Left ventricle myocardium superior (tissue), 1 donor: Measurements from ENCODE around the gene ADCK2. TPM values are rescaled to one million over a fixed set of nuclear protein-coding genes. Genes with fewer than 3 reads are reported as not detected.
A peak's percentile ranks its signal among the peaks of the same experiment; 100 is the strongest.
"Not testable (repeated sequence)": the region's sequence is repeated elsewhere in the genome, so short reads cannot be mapped to it uniquely, and the experiment has no call there.

Experiments used
- ATAC-seq: fragments of 200-7000 bp; cut with Tn5 transposase; one replicate; pipeline ENCODE4 v1.9.1; 2020; ENCODE audit warnings: mild to moderate bottlenecking, moderate library complexity
- DNase-seq: peaks from one replicate; pipeline ENCODE4 v3.0.0-alpha.2; 2020
- intact Hi-C: fragments of 100-400 bp; cut with micrococcal nuclease; formaldehyde crosslinking; loops from one replicate; pipeline ENCODE4 v1.11.0; 2022
- total RNA-seq: library from RNA; stranded (reverse); fragmentation: NEBNext Ultra II Directional; extraction: Animal tissue kit (Norgen Biotek cat#: 25700); gene quantifications from one replicate; pipeline ENCODE4 v1.2.1, GENCODE V29; 2021
- donor health status: DM: no; HTN: yes; CAD: no; lungs with severe emphysema.

Gene ADCK2
- total RNA-seq, 1 donor from 2014 or later, result 10.0 TPM

DNA sequence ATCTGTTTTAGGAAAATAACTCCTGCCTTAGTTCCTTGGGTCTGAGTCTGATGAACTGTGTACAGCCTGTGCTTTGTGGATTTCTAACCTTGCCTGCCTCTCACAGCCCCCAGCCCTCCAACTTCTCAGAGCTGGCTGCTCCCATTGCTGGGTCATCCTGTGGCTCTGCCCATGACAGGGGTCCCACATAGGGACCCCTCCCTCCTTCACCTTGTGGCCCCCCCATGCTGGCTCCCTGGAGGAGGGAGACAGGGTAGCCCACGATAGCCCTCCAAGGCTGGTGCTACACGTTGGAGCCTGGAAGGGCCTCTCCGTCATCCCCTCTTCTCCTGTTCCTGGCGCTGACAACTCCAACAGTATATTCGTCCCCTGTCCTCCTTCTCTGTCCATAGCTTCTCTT lies 29.3 kb upstream of the ADCK2 start:
- ATAC-seq, result no peak
- intact Hi-C loops, result no loop called here
- no peak for DNase-seq

DNA sequence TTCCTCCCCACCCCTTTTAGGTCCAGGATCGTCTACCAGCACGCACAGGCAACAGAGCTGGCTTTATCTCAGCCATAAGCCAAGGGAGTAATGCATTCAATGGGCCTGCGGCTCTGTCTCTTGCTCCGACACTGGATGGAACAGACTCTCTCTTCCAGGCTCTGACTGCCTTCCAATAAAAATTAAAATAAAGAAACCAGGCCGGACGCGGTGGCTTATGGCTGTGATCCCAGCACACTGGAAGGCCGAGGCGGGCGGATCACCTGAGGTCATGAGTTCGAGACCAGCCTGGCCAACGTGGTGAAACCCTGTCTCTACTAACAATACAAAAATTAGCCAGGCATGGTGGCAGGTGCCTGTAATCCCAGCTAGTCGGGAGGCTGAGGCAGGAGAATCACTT lies 28.0 kb upstream of the ADCK2 start:
- ATAC-seq, DNase-seq, intact Hi-C loops: not testable (repeated sequence)

DNA sequence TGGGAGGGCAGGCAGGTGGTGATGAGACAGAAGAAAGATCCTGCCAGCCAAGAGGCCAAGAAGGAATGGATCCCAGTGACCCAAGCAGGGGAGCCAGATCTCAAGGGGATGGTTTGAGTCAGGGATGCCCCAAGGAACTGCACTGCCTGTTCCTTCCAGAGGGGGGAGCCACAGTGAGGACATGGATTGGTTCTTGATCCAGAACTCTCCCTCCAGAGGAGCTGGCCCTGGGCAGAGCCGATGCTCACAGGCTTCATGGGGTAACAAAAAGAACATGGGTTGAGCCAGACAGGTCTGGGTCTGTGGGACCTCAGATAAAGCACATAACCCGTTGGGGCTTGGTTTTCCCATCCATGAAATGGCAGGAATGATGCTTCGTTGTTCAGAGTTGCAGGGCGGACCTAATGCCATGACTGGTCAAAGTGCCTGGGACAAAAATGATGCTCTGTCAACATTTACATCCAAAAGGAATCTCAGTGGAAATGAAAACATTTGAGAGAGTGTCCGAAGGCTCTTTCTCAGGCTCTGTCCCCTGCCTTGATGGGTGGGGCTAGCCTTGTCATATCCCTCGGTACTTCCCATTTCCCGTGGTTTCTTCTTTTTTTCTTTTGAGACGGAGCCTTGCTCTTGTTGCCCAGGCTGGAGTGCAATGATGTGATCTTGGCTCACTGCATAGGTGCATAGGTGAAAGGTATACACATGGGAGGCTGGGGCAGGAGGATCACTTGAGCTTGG lies 27.4 kb upstream of the ADCK2 start:
- intact Hi-C loops, result no loop called here
- ATAC-seq (no peak), DNase-seq (no peak)

DNA sequence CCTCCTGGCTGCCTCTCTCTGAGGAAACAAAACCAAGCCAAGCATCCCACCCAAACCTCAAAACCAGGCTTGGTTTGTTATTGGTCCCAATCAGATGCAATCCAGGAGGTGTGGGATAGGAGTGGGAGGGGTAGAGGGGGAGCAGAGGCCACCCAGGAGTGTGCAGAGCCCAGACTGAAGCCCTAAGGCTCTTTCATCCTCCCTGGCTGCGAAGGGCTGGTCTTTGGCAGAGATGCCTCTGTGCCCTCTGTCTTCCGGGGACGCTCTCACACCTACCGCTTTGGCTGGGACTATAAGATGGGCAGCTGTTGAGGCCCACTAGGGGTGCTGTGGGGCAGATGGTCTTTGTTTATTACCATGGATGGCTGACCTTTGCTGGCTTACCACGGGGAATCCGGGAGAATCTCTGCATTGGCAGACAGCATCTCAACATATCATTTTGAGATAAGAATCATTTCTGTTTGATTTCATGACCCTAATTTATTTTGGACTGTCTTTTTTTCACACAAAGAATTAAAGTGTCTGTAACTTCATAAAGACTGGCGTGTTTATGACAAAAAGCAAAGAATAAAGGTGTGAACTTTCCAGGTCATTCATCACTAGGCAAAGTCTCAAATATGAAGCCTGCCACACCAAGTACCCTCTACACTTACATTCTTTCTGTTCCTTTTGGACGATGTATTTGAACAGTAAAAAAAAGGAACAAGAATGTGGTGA lies 25.7 kb upstream of the ADCK2 start:
- DNase-seq, result no peak
- ATAC-seq, result peak; percentile 67
- intact Hi-C loops, result no loop called here

DNA sequence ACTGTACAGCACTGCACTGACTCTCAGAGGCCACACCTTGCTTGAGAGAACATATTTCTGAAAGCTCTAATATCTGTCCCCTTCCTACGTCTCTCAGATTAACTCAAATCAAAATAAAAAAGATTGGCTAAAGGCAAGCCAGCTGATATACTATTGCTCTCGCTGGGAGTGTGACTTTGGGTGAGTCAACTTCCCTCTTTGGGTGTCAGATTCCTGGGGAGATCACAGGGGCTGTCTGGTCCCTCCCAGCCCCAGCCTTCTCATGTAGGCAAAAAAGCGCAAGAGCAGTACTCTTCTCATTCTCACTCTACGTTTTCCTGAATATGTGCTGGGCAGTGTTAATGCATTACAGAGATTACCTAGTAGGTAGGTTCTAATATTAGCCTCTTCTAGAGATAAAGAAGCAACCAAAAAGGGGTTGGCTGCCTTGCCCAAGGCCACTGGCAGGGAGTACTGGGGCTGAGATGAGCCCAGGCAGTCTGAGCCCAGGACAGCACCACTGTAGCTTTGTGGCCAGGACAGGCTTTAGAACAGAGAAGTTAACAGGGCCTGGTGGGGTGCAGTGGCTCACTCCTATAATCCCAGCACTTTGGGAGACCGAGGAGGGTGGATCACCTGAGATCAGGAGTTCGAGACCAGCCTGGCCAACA lies 23.1 kb upstream of the ADCK2 start:
- DNase-seq (peak; percentile 45), ATAC-seq (peak; percentile 72)
- intact Hi-C loops, result loop anchor here (5.0 kb wide), 1 partner anchor 132 kb away; no protein-coding TSS in a partner anchor

DNA sequence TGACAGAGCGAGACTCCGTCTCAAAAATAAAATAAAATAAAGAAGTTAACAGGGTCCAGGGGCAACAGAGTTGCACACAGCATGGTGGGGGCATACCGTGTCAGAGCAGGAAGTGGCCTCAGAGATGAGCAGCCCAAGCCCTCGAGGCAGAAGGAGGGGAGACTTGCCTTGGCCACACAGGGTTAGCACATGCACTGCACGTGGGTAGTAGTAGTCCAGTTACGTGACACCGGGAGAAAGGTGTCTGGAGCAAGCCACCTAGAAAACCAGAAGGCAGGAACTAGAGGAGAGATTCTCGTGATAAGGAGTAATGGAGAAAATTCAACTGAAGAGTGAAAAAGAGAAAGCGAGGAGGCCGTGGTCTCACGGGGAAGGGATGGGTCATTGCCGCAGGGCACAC lies 22.4 kb upstream of the ADCK2 start:
- DNase-seq, result no peak
- no peak for ATAC-seq
- intact Hi-C loops, result loop anchor here (5.0 kb wide), 1 partner anchor 133 kb away; no protein-coding TSS in a partner anchor

DNA sequence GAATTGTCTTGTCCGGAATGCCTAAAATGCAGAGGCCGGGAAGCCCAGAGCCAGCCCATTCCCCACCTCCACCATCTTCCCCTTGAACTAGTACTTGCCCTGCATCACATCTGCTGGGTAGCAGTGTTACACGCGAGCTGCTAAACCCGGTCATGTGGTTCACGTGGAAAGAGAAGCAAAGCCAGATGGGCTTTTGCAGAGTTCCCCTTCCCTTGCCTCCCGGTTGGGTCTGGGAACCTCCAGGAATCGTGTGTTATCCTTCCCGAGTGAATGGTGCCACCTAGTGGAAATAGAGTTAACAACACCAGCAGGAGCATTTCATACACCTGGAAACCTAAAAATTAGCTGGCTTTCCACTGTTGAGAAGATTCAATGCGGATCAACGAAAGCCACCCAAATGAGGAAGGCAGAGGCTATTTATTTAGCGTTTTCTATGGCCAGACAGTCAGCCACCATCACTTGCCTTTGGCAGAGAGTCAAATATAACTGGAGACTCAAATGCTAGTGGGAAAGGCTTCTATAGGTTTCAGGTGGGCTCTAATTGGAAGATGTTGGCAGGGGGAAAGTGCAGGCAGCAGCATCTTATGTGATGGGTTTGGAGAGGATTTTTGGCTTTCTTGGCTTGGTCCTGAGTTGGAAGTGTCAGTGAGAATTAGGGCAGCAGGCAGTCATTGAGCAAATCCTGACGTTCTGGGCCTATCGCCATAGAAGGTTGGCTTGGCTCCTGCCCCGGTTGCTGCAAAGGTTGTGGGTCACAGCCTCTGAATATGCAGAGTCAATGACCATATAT lies 19.2 kb upstream of the ADCK2 start:
- ATAC-seq, result peak; percentile 68
- DNase-seq, result no peak
- intact Hi-C loops, result loop anchor here (5.0 kb wide), 1 partner anchor 136 kb away; no protein-coding TSS in a partner anchor

DNA sequence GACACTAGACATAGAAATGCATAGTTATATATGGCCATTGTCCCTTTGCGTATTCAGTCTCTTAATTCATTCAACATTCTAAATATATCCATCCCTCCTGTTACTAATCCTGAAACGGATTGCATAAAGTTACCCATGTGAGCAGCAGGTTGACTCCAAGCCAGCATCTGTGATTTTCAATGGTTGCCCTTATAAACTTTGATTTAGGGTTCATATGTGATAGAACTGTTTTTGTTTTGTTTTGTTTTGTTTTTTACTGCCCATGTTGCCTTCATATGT lies 18.7 kb upstream of the ADCK2 start:
- peak; percentile 3 for ATAC-seq
- intact Hi-C loops, result loop anchor here (5.0 kb wide), 1 partner anchor 137 kb away; no protein-coding TSS in a partner anchor
- no peak for DNase-seq

DNA sequence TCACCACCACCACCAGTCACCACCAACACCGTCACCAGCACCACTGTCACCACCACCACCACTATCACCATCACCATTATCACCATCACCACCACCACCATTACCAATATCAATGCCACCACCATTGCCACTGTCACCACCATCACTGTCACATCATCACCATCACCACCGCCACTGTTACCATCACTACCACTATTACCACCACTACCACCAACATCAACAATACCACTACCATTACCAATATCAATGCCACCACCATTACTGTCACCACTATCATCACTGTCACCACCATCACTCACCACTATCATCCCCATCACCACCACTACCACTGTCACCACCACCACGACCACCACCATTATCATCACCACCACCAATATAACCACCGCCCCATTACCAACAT lies 18.1 kb upstream of the ADCK2 start:
- ATAC-seq (no peak), DNase-seq (no peak)
- intact Hi-C loops, result loop anchor here (5.0 kb wide), 1 partner anchor 137 kb away; no protein-coding TSS in a partner anchor

DNA sequence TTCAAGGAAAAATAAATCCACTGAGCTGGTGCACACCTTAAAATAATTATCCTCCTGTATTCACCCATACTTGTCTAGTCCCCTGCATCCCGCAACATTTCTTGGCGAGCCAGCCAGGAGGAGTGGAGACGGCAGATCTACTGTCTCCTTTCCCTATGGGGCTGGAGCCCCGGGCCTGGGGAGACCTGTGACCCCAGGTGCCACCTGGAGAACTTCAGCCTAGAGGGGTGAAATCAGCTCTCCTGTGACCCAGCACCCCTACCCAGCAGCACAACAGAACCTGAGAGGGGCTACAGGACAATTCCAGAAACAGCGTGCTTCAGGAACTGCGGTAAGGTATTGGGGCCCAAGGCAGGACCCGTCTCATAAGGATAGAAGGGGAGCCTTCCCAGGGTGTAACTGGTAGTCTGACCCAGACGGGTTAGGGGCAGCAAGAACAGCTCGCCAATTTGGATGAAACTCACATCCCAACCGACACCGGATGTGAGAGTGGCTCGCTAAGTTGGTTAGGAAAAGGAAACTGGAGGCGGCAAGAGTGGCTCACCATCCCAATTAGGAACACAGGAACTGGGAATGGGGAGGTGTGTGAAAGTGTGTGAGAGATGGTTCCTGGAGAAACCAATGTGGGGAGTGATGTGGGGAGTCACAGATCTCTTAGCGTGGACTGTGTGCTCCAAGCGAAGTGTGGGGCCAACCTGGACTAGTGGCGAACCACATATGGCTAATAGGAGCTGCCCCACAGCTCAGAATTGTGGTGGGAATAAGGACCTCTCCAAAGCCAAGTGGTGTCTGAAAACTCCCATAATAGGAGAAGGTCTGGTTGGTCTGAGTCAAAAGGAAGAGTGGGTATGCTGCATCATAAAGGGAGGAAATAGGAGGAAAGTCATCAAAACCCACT lies 17.0 kb upstream of the ADCK2 start:
- intact Hi-C loops, result no loop called here
- ATAC-seq, result no peak
- DNase-seq, result no peak

DNA sequence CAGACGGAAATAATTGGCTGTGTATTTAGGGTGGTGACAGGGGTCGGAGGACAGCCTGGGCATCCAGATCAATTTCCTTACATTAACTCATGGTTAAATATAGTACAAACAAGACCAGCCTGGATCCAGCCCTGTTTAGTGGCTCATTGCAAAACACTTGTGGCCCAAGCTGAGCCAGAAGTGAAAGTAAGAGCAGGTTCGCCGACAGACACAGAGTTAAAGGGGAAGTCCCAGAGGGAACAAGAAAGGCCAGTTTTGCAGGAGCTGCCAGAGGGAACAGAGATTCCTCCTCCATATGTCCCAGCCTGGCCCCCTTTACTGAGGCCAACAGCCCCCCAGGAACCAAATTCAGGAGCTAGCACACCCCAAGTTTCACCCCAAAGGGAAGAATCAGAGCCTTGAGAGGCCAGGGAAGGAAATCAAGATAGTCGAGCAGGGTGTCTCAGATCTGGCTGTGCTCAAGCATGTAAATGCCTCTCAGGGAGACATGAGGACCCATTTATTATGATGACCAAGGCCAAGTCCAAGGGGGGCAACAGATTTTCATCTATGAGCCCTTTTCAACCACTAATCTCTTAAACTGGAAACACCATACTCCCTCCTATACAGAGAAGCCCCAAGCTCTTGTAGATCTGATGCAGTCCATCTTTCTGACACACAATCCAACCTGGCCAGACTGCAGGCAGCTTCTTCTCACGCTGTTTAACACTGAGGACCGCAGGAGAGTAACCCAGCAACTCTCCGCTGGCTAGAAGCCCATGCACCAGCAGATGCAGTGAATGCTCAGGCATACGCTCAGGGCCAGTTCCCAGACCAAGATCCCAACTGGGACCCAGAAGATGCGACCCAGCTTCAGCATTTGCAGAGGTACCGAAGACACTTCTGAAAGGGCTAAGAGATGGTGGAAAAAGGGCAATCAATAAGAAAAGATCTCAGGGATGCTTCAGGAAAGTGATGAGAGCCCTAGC lies 15.9 kb upstream of the ADCK2 start:
- intact Hi-C loops, result no loop called here
- ATAC-seq, result peak; percentile 78
- DNase-seq, result no peak

DNA sequence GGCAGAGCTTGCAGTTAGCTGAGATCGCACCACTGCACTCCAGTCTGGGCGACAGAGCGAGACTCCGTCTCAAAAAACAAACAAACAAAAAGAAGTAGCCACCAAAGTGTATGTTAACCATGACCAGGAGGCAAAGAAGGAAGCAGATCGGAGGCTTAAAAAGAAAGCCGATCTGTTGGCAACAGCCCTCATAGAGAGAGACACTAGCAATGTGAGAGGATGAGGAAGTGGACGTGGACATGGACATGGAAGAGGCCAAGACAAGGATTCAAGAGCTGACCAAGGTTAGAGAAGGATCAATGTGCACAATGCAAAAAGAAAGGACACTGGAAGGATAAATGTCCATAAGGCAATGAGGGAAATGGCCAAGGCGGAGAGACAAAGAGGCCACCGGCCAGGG lies 14.9 kb upstream of the ADCK2 start:
- ATAC-seq, result no peak
- intact Hi-C loops, result no loop called here
- no peak for DNase-seq

DNA sequence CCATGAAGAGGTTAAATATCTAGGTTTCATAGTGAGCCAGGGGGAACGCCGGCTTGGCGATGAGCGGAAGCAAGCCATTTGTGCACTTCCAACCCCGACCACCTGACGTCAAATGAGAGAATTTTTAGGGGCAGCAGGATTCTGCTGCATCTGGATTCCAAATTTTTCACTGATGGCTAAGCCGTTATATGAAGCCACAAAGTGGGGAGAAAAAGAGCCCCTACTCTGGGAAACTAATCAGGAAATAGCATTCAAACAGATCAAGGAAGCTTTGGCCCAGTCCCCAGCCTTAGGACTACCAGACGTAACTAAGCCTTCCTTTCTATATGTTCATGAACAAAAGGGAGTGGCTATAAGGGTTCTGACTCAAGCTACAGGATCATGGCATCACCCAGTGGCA lies 12.9 kb upstream of the ADCK2 start:
- ATAC-seq (no peak), DNase-seq (no peak)
- intact Hi-C loops, result no loop called here

DNA sequence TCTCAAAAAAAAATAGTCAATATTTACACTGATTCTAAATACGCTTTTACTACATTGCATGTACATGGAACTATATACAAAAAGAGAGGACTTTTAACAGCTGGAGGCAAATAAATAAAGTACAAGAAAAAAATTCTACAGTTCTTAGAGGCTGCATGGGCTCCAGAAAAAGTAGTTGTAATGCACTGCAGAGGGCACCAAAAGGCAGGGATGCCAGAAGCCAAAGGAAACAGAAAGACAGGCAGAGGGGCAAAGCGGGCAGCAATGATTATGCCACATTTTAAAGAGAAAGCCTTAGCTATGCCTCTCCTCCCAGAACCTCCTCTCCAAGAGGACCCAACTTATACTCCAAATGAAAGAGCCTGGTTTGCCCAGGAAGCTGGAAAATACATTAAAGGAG lies 11.6 kb upstream of the ADCK2 start:
- no peak for DNase-seq
- intact Hi-C loops, result no loop called here
- no peak for ATAC-seq

DNA sequence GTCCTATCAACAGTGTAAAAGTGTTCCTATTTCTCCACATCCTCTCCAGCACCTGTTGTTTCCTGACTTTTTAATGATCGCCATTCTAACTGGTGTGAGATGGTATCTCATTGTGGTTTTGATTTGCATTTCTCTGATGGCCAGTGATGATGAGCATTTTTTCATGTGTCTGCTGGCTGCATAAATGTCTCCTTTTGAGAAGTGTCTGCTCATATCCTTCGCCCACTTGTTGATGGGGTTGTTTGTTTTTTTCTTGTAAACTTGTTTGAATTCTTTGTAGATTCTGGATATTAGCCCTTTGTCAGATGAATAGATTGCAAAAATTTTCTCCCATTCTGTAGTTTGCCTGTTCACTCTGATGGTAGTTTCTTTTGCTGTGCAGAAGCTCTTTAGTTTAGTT lies 9.8 kb upstream of the ADCK2 start:
- intact Hi-C loops, DNase-seq, ATAC-seq: not testable (repeated sequence)

DNA sequence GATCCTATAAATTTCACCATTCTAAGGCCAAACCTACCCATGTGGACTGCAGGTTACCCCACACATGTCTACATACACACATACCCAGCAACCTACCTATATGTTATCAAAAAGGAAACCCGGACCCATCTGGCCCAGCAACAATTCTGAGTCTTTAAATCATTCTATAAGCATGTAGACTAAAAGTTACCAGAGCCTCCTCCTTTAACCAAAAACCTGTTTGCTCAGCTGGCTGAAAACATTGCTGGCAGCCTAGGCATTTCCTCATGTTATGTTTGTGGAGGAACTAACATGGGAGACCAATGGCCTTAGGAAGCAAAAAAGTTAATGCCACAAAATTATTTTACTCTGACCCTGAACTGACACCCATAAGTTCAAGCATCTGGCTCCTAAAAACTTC lies 5.3 kb upstream of the ADCK2 start:
- intact Hi-C loops, result no loop called here
- ATAC-seq, result no peak
- DNase-seq, result no peak

DNA sequence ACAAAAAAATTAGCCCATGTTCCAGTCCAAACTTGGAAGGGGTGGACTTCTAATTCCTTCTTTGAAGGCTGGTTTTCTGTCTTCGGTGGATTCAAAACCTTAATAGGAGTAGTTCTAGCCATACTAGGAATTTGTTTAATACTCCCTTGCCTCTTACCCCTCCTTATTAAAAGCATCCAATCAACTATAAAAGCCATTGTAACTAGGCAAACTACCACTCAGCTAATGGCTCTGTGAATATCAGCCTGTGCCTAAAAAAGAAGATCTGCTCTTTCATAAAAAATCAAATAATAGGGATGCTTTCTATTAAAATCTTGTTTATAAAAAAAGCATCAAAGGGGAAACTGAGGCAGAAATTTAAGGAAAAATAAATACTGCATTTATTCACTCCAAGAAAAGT lies 4.1 kb upstream of the ADCK2 start:
- intact Hi-C loops, result no loop called here
- DNase-seq (no peak), ATAC-seq (no peak)

DNA sequence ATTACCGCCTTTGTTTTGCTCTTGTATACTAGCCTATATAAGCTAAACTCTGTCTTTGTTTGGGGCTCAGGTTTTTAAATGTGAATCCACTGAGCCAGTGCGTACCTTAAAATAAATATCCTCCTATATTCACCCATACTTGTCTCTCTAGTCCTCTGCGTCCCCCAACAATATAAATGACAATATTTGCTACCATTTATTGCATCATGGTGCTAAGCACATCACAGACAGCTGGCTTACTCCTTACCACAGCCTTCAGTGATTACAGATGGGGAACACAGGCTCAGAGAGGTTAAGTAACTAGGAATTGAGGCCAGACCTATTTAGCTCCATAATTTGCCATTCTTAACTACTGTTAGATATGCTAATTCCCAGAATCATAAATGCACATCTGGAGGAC lies 3.4 kb upstream of the ADCK2 start:
- intact Hi-C loops, result no loop called here
- no peak for DNase-seq
- no peak for ATAC-seq
